Upper lobe of left lung (tissue), 4 donors: ENCODE results near the gene TEX55.

Experiments
- CTCF ChIP-seq, 6 experiments: fragments of 450-650 bp in 4 of 6; fragments of 200-600 bp in 2 of 6; sonication (generic) in 2 of 6; IDR thresholded peaks; one replicate each; pipeline ENCODE4 v1.5.1; 2016 to 2019; ENCODE audit warnings: antibody characterized with exemption in 6 of 6
- POLR2A ChIP-seq, 4 donors: fragments of 450-650 bp; IDR thresholded peaks; one replicate each; pipeline ENCODE4 v1.5.1; 2016 to 2017; ENCODE audit warnings: antibody characterized with exemption in 4 of 4, mild to moderate bottlenecking in 2 of 4

- TF ChIP-seq CTCF (IDR thresholded peaks at IDR 0.05) (no peak), POLR2A (IDR thresholded peaks at IDR 0.05) (no peak)
These were observed 24.9 kb downstream of the TEX55 start for GRCh38 chr3:119170821-119171220.
